T47D (cell line): Measurements from ENCODE around the gene SPATA45.
"Not testable (repeated sequence)": the region's sequence is repeated elsewhere in the genome, so short reads cannot be mapped to it uniquely, and the experiment has no call there.

ENCODE experiments used
- DNase-seq, 2 experiments: peaks; one replicate each; pipeline versions ENCODE4 v3.0.0 to v3.0.0-alpha.2; 2011 to 2012; ENCODE audit warnings: low read depth in 1 of 2, low spot score in 1 of 2
- JUND ChIP-seq: IDR thresholded peaks from 2 replicates; pipeline ENCODE4 v1.6.1; 2012; ENCODE audit warnings: low read depth
- in situ Hi-C: cut with HindIII; loops from 2 replicates; pipeline ENCODE4 v1.10.0; 2016; ENCODE audit warnings: low sequenced_read_pairs, low pct_unique_long_range_greater_than_20kb

Gene SPATA45

GRCh38 chr1:212858461-212859265 is 11.2 kb upstream of the SPATA45 start:
- no peak for TF ChIP-seq JUND
- in situ Hi-C loops: no loop called here
- peak; percentile 38 to 51 for DNase-seq

- no peak for TF ChIP-seq JUND
- in situ Hi-C loops: no loop called here
- peak; percentile 98 for DNase-seq
Measured at GRCh38 chr1:212857992-212858460, 10.6 kb upstream of the SPATA45 start, which contains the start of gene FLVCR1. TSS of gene FLVCR1 (plus strand) at chr1:212858275. CDS start at chr1:212858453, 178 bp downstream.

- in situ Hi-C loops: no loop called here
- DNase-seq: no peak
- TF ChIP-seq JUND: no peak
Measured at GRCh38 chr1:212856755-212857154, 9.3 kb upstream of the SPATA45 start.

- DNase-seq: no peak
- TF ChIP-seq JUND: no peak
- in situ Hi-C loops: no loop called here
Measured at GRCh38 chr1:212853658-212854057, 6.2 kb upstream of the SPATA45 start.

GRCh38 chr1:212852105-212852688 is 4.7 kb upstream of the SPATA45 start:
- in situ Hi-C loops: no loop called here
- DNase-seq: no peak
- TF ChIP-seq JUND: no peak

GRCh38 chr1:212844521-212844920 is 2.9 kb downstream of the SPATA45 start:
- in situ Hi-C loops: not testable (repeated sequence)

GRCh38 chr1:212838145-212838544 is 9.3 kb downstream of the SPATA45 start:
- DNase-seq: no peak
- no peak for TF ChIP-seq JUND
- in situ Hi-C loops: no loop called here

More at GRCh38 chr1:212844521-212844920, 2.9 kb downstream of the SPATA45 start:
- not testable (repeated sequence) for DNase-seq

- DNase-seq, in situ Hi-C loops: not testable (repeated sequence)
Measured at GRCh38 chr1:212833211-212834207, 13.9 kb downstream of the SPATA45 start.

- in situ Hi-C loops: no loop called here
- TF ChIP-seq JUND: no peak
- DNase-seq: no peak
Measured at GRCh38 chr1:212828395-212828794, 19.1 kb downstream of the SPATA45 start.

GRCh38 chr1:212827831-212828278 is 19.6 kb downstream of the SPATA45 start:
- peak in 1 of 2 experiments; percentile 12 for DNase-seq
- no peak for TF ChIP-seq JUND
- in situ Hi-C loops: no loop called here

- no peak for DNase-seq
- in situ Hi-C loops: no loop called here
- TF ChIP-seq JUND: no peak
Measured at GRCh38 chr1:212827171-212827776, 20.2 kb downstream of the SPATA45 start.
